Activated CD4-positive, alpha-beta T cell treated with anti-CD3 and anti-CD28 coated beads, Interleukin-2, amount 50 U/mL, for 48 hours (primary cell): ENCODE results near the gene GTF2H1.
"Not testable (repeated sequence)": the region's sequence is repeated elsewhere in the genome, so short reads cannot be mapped to it uniquely, and the experiment has no call there.

Experiments used
- DNase-seq, 2 experiments: peaks; one replicate each; pipeline ENCODE4 v3.0.0-alpha.2; 2020

GTF2H1 gene

GRCh38 chr11:18320617-18321016 lies 1.8 kb upstream of the GTF2H1 start:
- DNase-seq = no peak

GRCh38 chr11:18321578-18321968 lies 794 bp upstream of the GTF2H1 start:
- no peak for DNase-seq

- DNase-seq = no peak
These were observed 627 bp downstream of the GTF2H1 start for GRCh38 chr11:18322818-18323570.

GRCh38 chr11:18323881-18324280 lies 1.5 kb downstream of the GTF2H1 start:
- DNase-seq = not testable (repeated sequence)

- DNase-seq = no peak
These were observed 2.0 kb downstream of the GTF2H1 start for GRCh38 chr11:18324381-18324780.

GRCh38 chr11:18329196-18329870 lies 7.0 kb downstream of the GTF2H1 start:
- DNase-seq = no peak

GRCh38 chr11:18330921-18331320 lies 8.6 kb downstream of the GTF2H1 start:
- no peak for DNase-seq

- DNase-seq = no peak
These were observed 9.9 kb downstream of the GTF2H1 start for GRCh38 chr11:18332302-18332701.

- DNase-seq = no peak
These were observed 10.5 kb downstream of the GTF2H1 start for GRCh38 chr11:18332891-18333290.

GRCh38 chr11:18347471-18348125 lies 25.2 kb downstream of the GTF2H1 start:
- DNase-seq = no peak

GRCh38 chr11:18352581-18352980 lies 30.2 kb downstream of the GTF2H1 start:
- no peak for DNase-seq

- DNase-seq = no peak
These were observed 36.3 kb downstream of the GTF2H1 start for GRCh38 chr11:18358646-18359045.

GRCh38 chr11:18361154-18361553 lies 38.8 kb downstream of the GTF2H1 start:
- no peak for DNase-seq

- DNase-seq = no peak
These were observed 42.2 kb downstream of the GTF2H1 start for GRCh38 chr11:18364495-18365073.

- DNase-seq = no peak
These were observed 43.4 kb downstream of the GTF2H1 start for GRCh38 chr11:18365741-18366140.

GRCh38 chr11:18366286-18366685 lies 43.9 kb downstream of the GTF2H1 start:
- no peak for DNase-seq

GRCh38 chr11:18367431-18367830 lies 45.1 kb downstream of the GTF2H1 start:
- DNase-seq = no peak

- DNase-seq = no peak
These were observed 45.9 kb downstream of the GTF2H1 start for GRCh38 chr11:18368221-18368620.

- no peak for DNase-seq
These were observed 47.0 kb downstream of the GTF2H1 start for GRCh38 chr11:18369398-18369797.

- DNase-seq = no peak
These were observed 48.9 kb downstream of the GTF2H1 start for GRCh38 chr11:18371279-18371678.

GRCh38 chr11:18372201-18372600 lies 49.8 kb downstream of the GTF2H1 start:
- DNase-seq = no peak

- DNase-seq = no peak
These were observed 52.6 kb downstream of the GTF2H1 start for GRCh38 chr11:18374956-18375355.

GRCh38 chr11:18375941-18376340 lies 53.6 kb downstream of the GTF2H1 start:
- no peak for DNase-seq

GRCh38 chr11:18379201-18379600 lies 56.8 kb downstream of the GTF2H1 start:
- no peak for DNase-seq
